GM12864 (cell line): ENCODE measurements around the gene PDZD11.
"Not testable (repeated sequence)": the region's sequence is repeated elsewhere in the genome, so short reads cannot be mapped to it uniquely, and the experiment has no call there.

Source experiments
- DNase-seq: peaks from one replicate; pipeline ENCODE4 v3.0.0-alpha.2; 2011; ENCODE audit warnings: low read depth
- H3K4me3 ChIP-seq: 2 replicates; pipeline ENCODE4 v1.5.1; 2011; ENCODE audit warnings: mild to moderate bottlenecking, low read depth, low read length, control low read depth
- TF ChIP-seq, protein P1 (sequence below): IDR thresholded peaks from 2 replicates; pipeline ENCODE4 v1.5.1; 2011; ENCODE audit warnings: low read depth, mild to moderate bottlenecking, moderate library complexity, low read length, control low read depth, inconsistent platforms; ENCODE audit errors: missing control alignments

PDZD11 gene

DNA sequence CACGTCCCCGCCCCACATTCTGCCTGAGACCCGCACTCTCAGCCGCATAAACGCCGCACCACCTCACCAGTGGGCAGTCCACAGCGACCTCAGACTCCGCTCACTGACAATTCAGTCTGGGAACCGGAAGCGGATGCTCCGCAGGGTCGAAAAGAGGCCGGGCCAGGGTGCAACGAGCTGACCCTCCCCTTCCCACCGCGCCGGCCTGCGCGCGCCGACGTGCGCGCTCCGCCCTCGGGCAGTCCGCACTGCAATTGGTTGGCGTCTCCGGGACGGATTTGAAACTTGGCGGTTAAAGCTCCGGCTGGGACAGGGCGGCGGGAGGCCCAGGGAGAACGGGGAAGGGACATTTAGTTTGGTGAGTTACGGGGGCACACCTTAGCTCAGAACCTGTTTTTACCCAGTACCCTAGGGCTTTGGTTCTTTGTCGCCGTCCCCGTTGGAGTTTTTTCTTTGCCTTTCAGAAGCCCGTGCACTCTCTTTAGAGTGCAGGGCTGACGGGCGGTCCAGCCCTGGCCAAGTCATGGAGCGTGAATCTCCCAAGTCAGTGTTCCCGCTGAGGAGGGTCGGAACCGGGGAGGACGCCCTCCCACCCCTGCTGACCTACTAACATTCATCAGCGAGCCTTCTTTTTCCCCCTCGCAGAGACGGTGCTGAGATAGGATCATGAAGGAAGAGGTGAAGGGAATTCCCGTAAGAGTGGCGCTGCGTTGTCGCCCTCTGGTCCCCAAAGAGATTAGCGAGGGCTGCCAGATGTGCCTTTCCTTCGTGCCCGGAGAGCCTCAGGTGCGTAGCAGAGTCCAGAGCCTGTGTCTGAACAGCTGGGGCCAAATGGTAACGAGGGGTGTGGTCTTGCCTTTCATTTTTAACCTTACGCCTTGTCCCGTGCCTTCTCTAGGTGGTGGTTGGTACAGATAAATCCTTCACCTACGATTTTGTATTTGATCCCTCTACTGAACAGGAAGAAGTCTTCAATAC lies at the start of gene PDZD11, which contains the start of gene KIF4A:
Gene PDZD11 (minus strand): TSS at position 135 of the 978 bp plus-strand sequence. CDS start 586 bp downstream, outside the sequence.
Gene KIF4A (plus strand): TSS at position 312 of the 978 bp plus-strand sequence. CDS start 355 bp downstream, at position 667.
- peak within 1 kb of the TSS; percentile 80 for H3K4me3 ChIP-seq
- peak; percentile 47 for DNase-seq
- TF ChIP-seq, protein P1, sequence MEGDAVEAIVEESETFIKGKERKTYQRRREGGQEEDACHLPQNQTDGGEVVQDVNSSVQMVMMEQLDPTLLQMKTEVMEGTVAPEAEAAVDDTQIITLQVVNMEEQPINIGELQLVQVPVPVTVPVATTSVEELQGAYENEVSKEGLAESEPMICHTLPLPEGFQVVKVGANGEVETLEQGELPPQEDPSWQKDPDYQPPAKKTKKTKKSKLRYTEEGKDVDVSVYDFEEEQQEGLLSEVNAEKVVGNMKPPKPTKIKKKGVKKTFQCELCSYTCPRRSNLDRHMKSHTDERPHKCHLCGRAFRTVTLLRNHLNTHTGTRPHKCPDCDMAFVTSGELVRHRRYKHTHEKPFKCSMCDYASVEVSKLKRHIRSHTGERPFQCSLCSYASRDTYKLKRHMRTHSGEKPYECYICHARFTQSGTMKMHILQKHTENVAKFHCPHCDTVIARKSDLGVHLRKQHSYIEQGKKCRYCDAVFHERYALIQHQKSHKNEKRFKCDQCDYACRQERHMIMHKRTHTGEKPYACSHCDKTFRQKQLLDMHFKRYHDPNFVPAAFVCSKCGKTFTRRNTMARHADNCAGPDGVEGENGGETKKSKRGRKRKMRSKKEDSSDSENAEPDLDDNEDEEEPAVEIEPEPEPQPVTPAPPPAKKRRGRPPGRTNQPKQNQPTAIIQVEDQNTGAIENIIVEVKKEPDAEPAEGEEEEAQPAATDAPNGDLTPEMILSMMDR = no peak

DNA sequence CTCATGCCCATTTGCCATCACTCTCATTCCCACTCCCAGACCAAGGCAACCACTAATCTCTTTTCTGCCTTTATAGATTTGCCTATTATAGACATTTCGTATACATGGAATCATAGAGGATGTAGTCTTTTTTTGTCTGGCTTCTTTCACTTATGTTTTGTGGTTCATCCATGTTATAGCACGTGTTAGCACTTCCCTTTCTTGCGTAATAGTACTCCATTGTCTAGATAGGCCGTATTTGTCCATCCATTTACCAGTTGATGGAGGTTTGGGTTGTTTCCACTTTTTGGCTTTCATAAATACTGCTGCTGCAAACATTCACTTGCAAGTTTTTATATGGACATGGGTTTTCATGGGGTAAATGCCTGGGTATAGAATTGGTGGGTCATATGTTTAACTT lies 48.6 kb upstream of the PDZD11 start:
- DNase-seq = no peak
- TF ChIP-seq, protein P1 = no peak
- no peak overlapping the region for H3K4me3 ChIP-seq

GRCh38 chrX:70336767-70337166 lies 47.0 kb upstream of the PDZD11 start:
- H3K4me3 ChIP-seq = no peak overlapping the region
- DNase-seq = peak; percentile 25
- TF ChIP-seq, protein P1 = no peak

- H3K4me3 ChIP-seq = no peak overlapping the region
- no peak for DNase-seq
- TF ChIP-seq, protein P1 = no peak
These were observed 42.9 kb upstream of the PDZD11 start for GRCh38 chrX:70332600-70332999.

DNA sequence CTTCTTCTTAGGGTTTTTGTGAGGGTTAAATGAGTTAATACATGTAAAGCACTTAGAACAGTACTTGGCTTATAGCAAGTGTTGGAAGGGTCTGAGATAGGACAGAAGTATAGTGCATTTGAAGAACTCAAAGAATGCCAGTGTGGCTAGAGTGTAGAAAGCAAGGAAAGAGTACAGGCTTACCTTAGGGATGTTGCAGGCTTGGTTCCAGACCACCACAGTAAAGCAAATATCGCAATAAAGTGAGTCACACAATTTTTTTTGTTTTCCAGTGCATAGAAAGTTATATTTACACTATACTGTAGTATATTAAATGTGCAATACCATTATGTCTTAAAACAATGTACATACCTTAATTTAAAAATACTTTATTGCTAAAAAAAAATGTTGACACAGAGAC lies 41.4 kb upstream of the PDZD11 start:
- TF ChIP-seq, protein P1 = no peak
- no peak for DNase-seq
- no peak overlapping the region for H3K4me3 ChIP-seq

- TF ChIP-seq, protein P1 = no peak
- DNase-seq = no peak
- H3K4me3 ChIP-seq = no peak overlapping the region
These were observed 34.6 kb upstream of the PDZD11 start for GRCh38 chrX:70324326-70324725.

GRCh38 chrX:70323628-70324027 lies 33.9 kb upstream of the PDZD11 start:
- not testable (repeated sequence) for H3K4me3 ChIP-seq, DNase-seq
